PC-9 (cell line): ENCODE measurements around the gene SPOCK2. TPM values are rescaled to one million over a fixed set of nuclear protein-coding genes. Genes with fewer than 3 reads are reported as not detected.

Source experiments
- BruUV-seq: library from RNA; stranded (reverse); fragments of 400-500 nt; replicated peaks from 2 replicates; lab custom pipeline; 2021; lab: Mats Ljungman, UMichigan
- CTCF ChIA-PET: fragments of 300-600 bp; sonication (Branson Sonifier 250); formaldehyde crosslinking; loops from one replicate; lab custom pipeline; 2022; ENCODE audit warnings: antibody characterized with exemption; lab: Charles Lee
- POLR2A ChIA-PET: fragments of 300-600 bp; sonication (Branson Sonifier 250); formaldehyde crosslinking; loops from one replicate; lab custom pipeline; 2022; ENCODE audit warnings: antibody characterized with exemption; ENCODE audit not compliant: unreplicated experiment; lab: Charles Lee
- DNase-seq, 2 experiments: peaks; one replicate each; pipeline versions ENCODE4 v3.0.0 to v3.0.0-alpha.2; 2015 to 2022; ENCODE audit warnings: mixed read lengths in 1 of 2
- H2AFZ ChIP-seq: fragments of 200-600 bp; sonication (generic); 2 replicates; pipeline ENCODE4 v1.8.1; 2017; ENCODE audit warnings: antibody characterized with exemption
- H3F3A ChIP-seq: fragments of 200-600 bp; sonication (generic); 2 replicates; pipeline ENCODE4 v1.8.1; 2017; ENCODE audit warnings: antibody characterized with exemption, mild to moderate bottlenecking, low read depth; ENCODE audit not compliant: insufficient read depth
- H3K27ac ChIP-seq: fragments of 200-600 bp; sonication (generic); 2 replicates; pipeline ENCODE4 v1.6.1; 2016; ENCODE audit warnings: mixed run types
- H3K27me3 ChIP-seq: fragments of 200-600 bp; sonication (generic); 2 replicates; pipeline ENCODE4 v1.6.1; 2016; ENCODE audit warnings: low read depth, mixed run types; ENCODE audit not compliant: insufficient read depth
- H3K36me3 ChIP-seq: fragments of 200-600 bp; sonication (generic); 2 replicates; pipeline ENCODE4 v1.6.1; 2016; ENCODE audit warnings: low read depth, mixed run types
- H3K4me1 ChIP-seq: fragments of 200-600 bp; sonication (generic); replicated peaks from 2 replicates; pipeline ENCODE4 v1.6.1; 2016; ENCODE audit warnings: mixed run types; ENCODE audit not compliant: insufficient read depth
- H3K4me2 ChIP-seq: fragments of 200-600 bp; sonication (generic); 2 replicates; pipeline ENCODE4 v1.6.1; 2017; ENCODE audit warnings: mixed run types
- H3K4me3 ChIP-seq: fragments of 200-600 bp; sonication (generic); 2 replicates; pipeline ENCODE4 v1.6.1; 2016; ENCODE audit warnings: mixed run types
- H3K79me2 ChIP-seq: fragments of 200-600 bp; sonication (generic); 2 replicates; pipeline ENCODE4 v1.6.1; 2017; ENCODE audit warnings: low read depth, mixed run types
- H3K9me2 ChIP-seq: fragments of 200-600 bp; sonication (generic); 2 replicates; pipeline ENCODE4 v1.8.1; 2017; ENCODE audit warnings: mild to moderate bottlenecking; ENCODE audit not compliant: insufficient read depth
- H3K9me3 ChIP-seq: fragments of 200-600 bp; sonication (generic); 2 replicates; pipeline ENCODE4 v1.8.1; 2016; ENCODE audit warnings: low read depth; ENCODE audit not compliant: insufficient read depth
- H4K20me1 ChIP-seq: fragments of 200-600 bp; sonication (generic); 2 replicates; pipeline ENCODE4 v1.8.1; 2017; ENCODE audit not compliant: insufficient read depth
- EZH2 ChIP-seq: fragments of 200-600 bp; sonication (generic); IDR thresholded peaks from 2 replicates; pipeline ENCODE4 v1.8.0; 2017; ENCODE audit warnings: antibody characterized with exemption, low read depth
- intact Hi-C: fragments of 100-400 bp; cut with micrococcal nuclease; formaldehyde crosslinking; loops from one replicate; pipeline ENCODE4 v1.10.0; 2022; ENCODE audit not compliant: unreplicated experiment
- total RNA-seq: library from RNA; stranded (reverse); gene quantifications from 2 replicates; pipeline ENCODE4 v1.2.3, GENCODE V29; 2021
- TF ChIP-seq, protein P1 (sequence below): fragments of 200-600 bp; sonication (generic); conservative IDR thresholded peaks from 2 replicates; pipeline ENCODE4 v1.6.1; 2017; ENCODE audit warnings: mixed run types, antibody characterized with exemption, mild to moderate bottlenecking, moderate library complexity

SPOCK2 gene
- total RNA-seq, 1 experiment from 2014 or later, result 5.3 TPM

DNA sequence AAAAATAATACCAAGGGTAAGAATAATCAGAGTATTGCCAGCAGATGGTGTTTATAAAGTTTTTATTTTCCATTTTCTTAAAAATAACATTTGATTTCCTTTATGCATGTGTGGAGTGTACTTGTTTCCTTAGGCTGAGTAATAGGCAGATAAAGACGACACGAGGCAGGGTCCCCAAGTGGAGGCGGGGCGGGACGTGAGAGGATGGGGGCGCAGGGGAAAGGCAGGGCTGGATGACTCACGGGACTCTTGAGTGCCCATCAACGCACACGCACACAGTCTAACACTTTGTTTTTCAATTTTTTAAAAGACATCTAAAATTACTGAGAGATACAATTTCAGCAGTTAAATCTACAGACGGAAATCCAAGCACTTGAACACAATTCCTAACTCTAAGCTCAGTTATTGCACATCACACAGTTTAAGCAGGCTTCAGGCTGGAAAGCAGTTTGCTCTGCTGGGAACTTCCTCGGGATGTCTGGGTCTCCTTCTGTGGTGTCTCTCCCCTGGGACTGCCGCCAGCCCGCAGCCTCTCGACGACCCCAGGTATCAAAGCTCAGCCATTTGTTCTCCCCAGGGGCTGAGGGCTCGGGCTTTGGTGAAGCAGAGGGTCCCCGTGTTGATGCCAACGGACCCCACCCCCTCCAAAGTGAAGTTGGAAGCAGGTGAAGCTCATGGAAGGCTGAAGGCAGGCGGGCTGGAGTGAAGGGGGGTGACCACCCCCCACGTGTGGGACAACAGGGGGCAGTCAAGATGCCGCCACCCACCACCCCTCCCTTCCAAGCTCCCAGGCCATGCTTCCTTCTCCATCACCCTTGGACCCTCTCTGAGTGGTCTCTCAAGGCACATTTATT lies 29.1 kb downstream of the SPOCK2 start:
- no peaks in the 10 kb centered on the region for H3F3A ChIP-seq
- H3K4me1 ChIP-seq, result peaks cover 10% of the 10 kb centered on the region
- ChIA-PET CTCF (interaction anchor here (0.5 kb wide), 1 partner anchor 32 kb away, joined by 3 read pairs; no protein-coding TSS in a partner anchor), POLR2A (no interaction called here)
- H3K27ac ChIP-seq, result no peak overlapping the region
- TF ChIP-seq, protein P1, sequence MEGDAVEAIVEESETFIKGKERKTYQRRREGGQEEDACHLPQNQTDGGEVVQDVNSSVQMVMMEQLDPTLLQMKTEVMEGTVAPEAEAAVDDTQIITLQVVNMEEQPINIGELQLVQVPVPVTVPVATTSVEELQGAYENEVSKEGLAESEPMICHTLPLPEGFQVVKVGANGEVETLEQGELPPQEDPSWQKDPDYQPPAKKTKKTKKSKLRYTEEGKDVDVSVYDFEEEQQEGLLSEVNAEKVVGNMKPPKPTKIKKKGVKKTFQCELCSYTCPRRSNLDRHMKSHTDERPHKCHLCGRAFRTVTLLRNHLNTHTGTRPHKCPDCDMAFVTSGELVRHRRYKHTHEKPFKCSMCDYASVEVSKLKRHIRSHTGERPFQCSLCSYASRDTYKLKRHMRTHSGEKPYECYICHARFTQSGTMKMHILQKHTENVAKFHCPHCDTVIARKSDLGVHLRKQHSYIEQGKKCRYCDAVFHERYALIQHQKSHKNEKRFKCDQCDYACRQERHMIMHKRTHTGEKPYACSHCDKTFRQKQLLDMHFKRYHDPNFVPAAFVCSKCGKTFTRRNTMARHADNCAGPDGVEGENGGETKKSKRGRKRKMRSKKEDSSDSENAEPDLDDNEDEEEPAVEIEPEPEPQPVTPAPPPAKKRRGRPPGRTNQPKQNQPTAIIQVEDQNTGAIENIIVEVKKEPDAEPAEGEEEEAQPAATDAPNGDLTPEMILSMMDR, result no peak
- no peak for TF ChIP-seq EZH2
- no peaks in the 10 kb centered on the region for H3K9me2 ChIP-seq
- H3K36me3 ChIP-seq, result no peaks in the 10 kb centered on the region
- H4K20me1 ChIP-seq, result no peaks in the 10 kb centered on the region
- H3K27me3 ChIP-seq, result no peaks in the 10 kb centered on the region
- intact Hi-C loops, result no loop called here
- no peak overlapping the region for H3K4me2 ChIP-seq
- DNase-seq, result no peak
- no peaks in the 10 kb centered on the region for H3K9me3 ChIP-seq
- BruUV-seq, result no TSS peak
- no peaks in the 10 kb centered on the region for H3K79me2 ChIP-seq
- no peak overlapping the region for H2AFZ ChIP-seq
- H3K4me3 ChIP-seq, result no peak overlapping the region

DNA sequence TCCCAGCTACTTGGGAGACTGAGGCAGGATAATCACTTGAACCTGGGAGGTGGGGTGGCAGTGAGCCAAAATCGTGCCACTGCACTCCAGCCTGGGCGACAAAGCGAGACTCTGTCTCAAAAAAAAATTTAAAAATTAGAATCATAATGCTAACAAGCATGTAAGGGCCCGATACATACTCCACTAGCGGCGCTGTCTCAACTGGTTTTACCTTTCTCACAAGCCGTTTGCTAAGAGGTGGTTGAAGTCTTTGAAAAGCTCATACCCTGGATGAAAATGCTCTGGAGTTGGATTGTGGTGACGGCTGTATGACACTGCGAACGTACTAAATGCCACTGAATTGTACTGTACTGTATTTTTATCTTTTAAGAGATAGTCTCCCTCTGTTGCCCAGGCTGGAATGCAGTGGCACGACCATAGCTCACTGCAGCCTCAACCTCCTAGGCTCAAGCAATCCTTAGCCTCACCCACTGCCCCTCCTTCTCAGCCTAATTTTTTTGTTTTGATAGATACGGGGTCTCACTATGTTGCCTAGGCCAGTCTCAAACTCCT lies 29.9 kb downstream of the SPOCK2 start:
- TF ChIP-seq EZH2, result no peak
- TF ChIP-seq, protein P1, result no peak
- intact Hi-C loops, result no loop called here
- no peaks in the 10 kb centered on the region for H3F3A ChIP-seq
- POLR2A ChIA-PET, result no interaction called here
- no TSS peak for BruUV-seq
- no peak overlapping the region for H2AFZ ChIP-seq
- no peak overlapping the region for H3K4me2 ChIP-seq
- no peaks in the 10 kb centered on the region for H3K27me3 ChIP-seq
- H3K4me3 ChIP-seq, result no peak overlapping the region
- DNase-seq, result no peak
- H3K4me1 ChIP-seq, result 0 out of 2 replicates have a peak, but pooled peaks cover 2% of the 10 kb centered on the region
- H4K20me1 ChIP-seq, result no peaks in the 10 kb centered on the region
- CTCF ChIA-PET, result no interaction called here
- no peaks in the 10 kb centered on the region for H3K36me3 ChIP-seq
- no peak overlapping the region for H3K27ac ChIP-seq
- H3K9me2 ChIP-seq, result no peaks in the 10 kb centered on the region
- no peaks in the 10 kb centered on the region for H3K79me2 ChIP-seq
- no peaks in the 10 kb centered on the region for H3K9me3 ChIP-seq

DNA sequence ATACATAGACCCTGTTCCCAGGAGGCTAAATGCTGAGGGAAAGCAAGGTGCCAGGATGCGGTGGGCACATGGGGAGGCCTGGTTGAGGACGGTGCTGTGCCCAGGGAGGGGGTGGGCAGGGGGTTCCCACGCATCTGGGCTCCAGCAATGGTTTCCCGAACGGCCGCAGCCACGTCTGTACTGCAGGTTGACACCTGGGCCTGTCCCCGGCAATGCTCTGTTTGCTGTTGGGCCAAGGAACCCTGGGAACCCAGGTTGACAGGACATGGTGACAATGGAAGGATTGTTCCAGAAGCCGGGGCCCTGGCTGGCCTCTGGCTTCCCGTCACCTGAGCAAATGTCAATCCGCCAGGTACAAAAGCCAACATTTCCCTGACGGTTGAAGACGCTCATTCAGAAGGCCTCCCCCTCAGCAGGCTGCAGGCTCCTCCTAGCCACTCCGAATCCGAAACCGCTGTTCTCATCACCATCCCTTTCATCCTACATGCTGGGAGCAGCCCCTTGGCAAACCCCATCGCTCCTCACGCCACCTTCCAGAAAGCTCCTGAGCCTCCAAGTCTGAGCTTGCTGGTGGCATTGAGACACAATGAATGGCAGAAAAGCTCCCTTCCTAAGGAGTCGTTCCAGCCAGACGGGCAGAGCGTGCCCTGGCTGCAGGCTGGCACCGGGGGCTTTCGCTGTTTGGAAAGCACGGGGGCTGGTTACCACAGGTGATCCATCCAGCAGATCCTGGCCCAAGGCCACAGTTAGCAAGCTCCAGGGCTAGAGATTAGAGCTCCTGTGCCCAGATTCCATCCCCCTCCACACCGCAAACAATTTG lies 31.2 kb downstream of the SPOCK2 start:
- Histone ChIP-seq H2AFZ (no peak overlapping the region), H3K36me3 (no peaks in the 10 kb centered on the region), H3K9me2 (no peaks in the 10 kb centered on the region), H3K27ac (no peak overlapping the region), H3K4me2 (no peak overlapping the region), H3F3A (no peaks in the 10 kb centered on the region), H3K9me3 (no peaks in the 10 kb centered on the region), H3K27me3 (no peaks in the 10 kb centered on the region), H3K4me3 (no peak overlapping the region), H4K20me1 (no peaks in the 10 kb centered on the region), H3K4me1 (no peaks in the 10 kb centered on the region), H3K79me2 (no peaks in the 10 kb centered on the region)
- no peak for TF ChIP-seq EZH2
- TF ChIP-seq, protein P1, result no peak
- ChIA-PET POLR2A (interaction anchor here (0.6 kb wide), 1 partner anchor 172 kb away, joined by 6 read pairs; no protein-coding TSS in a partner anchor), CTCF (interaction anchor here (0.6 to 1.2 kb wide), 3 partner anchors 82 to 154 kb away, joined by 3 to 4 read pairs (median 3); no protein-coding TSS in a partner anchor)
- DNase-seq, result no peak
- intact Hi-C loops, result no loop called here
- BruUV-seq, result no TSS peak
